Measurements from ENCODE around the gene MMP1. TPM values are rescaled to one million over a fixed set of nuclear protein-coding genes. Genes with fewer than 3 reads are reported as not detected.

MMP1 gene
- total RNA-seq, 2 donors from 2014 or later = 0.16 TPM; not detected in 1

GRCh38 chr11:102771351-102771750 is 26.6 kb downstream of the MMP1 start:
- H3K27ac ChIP-seq = no peak overlapping the region
- H3K9me3 ChIP-seq = no peaks in the 10 kb centered on the region
- no peak for TF ChIP-seq CTCF (IDR thresholded peaks at IDR 0.05)
- no peaks in the 10 kb centered on the region for H3K4me1 ChIP-seq
- H3K4me3 ChIP-seq = no peak overlapping the region
- no peak for DNase-seq (ENCODE audit: low spot score)
- H3K27me3 ChIP-seq = no peaks in the 10 kb centered on the region
- H3K36me3 ChIP-seq = no peaks in the 10 kb centered on the region

GRCh38 chr11:102770191-102770590 is 27.8 kb downstream of the MMP1 start:
- Histone ChIP-seq H3K9me3 (no peaks in the 10 kb centered on the region), H3K4me3 (no peak overlapping the region), H3K4me1 (no peaks in the 10 kb centered on the region), H3K36me3 (no peaks in the 10 kb centered on the region), H3K27me3 (no peaks in the 10 kb centered on the region), H3K27ac (no peak overlapping the region)
- DNase-seq (ENCODE audit: low spot score) = no peak
- TF ChIP-seq CTCF (IDR thresholded peaks at IDR 0.05) = no peak

- DNase-seq (ENCODE audit: low spot score) = no peak
- no peak for TF ChIP-seq CTCF (IDR thresholded peaks at IDR 0.05)
Measured at GRCh38 chr11:102767800-102768199, 30.2 kb downstream of the MMP1 start.

GRCh38 chr11:102763440-102763839 is 34.5 kb downstream of the MMP1 start:
- no peak overlapping the region for H3K4me3 ChIP-seq
- H3K36me3 ChIP-seq = no peaks in the 10 kb centered on the region
- no peak for DNase-seq (ENCODE audit: low spot score)
- H3K9me3 ChIP-seq = no peaks in the 10 kb centered on the region
- no peaks in the 10 kb centered on the region for H3K4me1 ChIP-seq
- no peaks in the 10 kb centered on the region for H3K27me3 ChIP-seq
- no peak for TF ChIP-seq CTCF (IDR thresholded peaks at IDR 0.05)
- H3K27ac ChIP-seq = no peak overlapping the region

More at GRCh38 chr11:102767800-102768199, 30.2 kb downstream of the MMP1 start:
- no peaks in the 10 kb centered on the region for H3K36me3 ChIP-seq
- H3K27me3 ChIP-seq = no peaks in the 10 kb centered on the region
- H3K4me1 ChIP-seq = no peaks in the 10 kb centered on the region
- no peaks in the 10 kb centered on the region for H3K9me3 ChIP-seq
- H3K27ac ChIP-seq = no peak overlapping the region
- no peak overlapping the region for H3K4me3 ChIP-seq

DNA sequence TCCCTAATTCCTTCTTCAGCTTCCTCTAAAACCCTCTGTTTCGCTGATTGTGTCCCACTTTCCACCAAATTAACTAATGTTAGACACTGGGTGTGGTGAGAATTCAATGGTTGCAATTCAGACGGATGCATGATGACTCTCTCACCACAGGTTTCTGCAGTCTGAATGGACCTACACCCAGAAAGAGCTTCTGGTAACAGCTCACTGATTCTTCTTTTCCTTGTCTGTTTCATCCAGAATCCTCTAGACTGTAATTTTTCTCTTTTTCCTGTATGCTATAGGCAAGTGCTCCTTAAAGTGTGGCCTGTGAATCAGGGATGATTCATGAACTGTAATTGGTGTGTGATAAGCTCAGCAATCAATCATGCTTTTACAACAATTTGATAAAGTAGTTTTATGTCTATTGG is 35.6 kb downstream of the MMP1 start:
- TF ChIP-seq CTCF (IDR thresholded peaks at IDR 0.05) = no peak
- no peaks in the 10 kb centered on the region for H3K27me3 ChIP-seq
- no peaks in the 10 kb centered on the region for H3K36me3 ChIP-seq
- no peaks in the 10 kb centered on the region for H3K4me1 ChIP-seq
- no peak overlapping the region for H3K27ac ChIP-seq
- H3K4me3 ChIP-seq = no peak overlapping the region
- no peaks in the 10 kb centered on the region for H3K9me3 ChIP-seq
- DNase-seq (ENCODE audit: low spot score) = no peak

- Histone ChIP-seq H3K9me3 (no peaks in the 10 kb centered on the region), H3K27me3 (no peaks in the 10 kb centered on the region), H3K4me1 (no peaks in the 10 kb centered on the region), H3K27ac (no peak overlapping the region), H3K36me3 (no peaks in the 10 kb centered on the region), H3K4me3 (no peak overlapping the region)
- no peak for TF ChIP-seq CTCF (IDR thresholded peaks at IDR 0.05)
- DNase-seq (ENCODE audit: low spot score) = no peak
Measured at GRCh38 chr11:102761646-102762238, 36.2 kb downstream of the MMP1 start.

Measured in right atrium auricular region (tissue), 2 donors.